ENCODE measurements around the gene ZBTB3.
"Not testable (repeated sequence)": the region's sequence is repeated elsewhere in the genome, so short reads cannot be mapped to it uniquely, and the experiment has no call there.

Gene ZBTB3

DNA sequence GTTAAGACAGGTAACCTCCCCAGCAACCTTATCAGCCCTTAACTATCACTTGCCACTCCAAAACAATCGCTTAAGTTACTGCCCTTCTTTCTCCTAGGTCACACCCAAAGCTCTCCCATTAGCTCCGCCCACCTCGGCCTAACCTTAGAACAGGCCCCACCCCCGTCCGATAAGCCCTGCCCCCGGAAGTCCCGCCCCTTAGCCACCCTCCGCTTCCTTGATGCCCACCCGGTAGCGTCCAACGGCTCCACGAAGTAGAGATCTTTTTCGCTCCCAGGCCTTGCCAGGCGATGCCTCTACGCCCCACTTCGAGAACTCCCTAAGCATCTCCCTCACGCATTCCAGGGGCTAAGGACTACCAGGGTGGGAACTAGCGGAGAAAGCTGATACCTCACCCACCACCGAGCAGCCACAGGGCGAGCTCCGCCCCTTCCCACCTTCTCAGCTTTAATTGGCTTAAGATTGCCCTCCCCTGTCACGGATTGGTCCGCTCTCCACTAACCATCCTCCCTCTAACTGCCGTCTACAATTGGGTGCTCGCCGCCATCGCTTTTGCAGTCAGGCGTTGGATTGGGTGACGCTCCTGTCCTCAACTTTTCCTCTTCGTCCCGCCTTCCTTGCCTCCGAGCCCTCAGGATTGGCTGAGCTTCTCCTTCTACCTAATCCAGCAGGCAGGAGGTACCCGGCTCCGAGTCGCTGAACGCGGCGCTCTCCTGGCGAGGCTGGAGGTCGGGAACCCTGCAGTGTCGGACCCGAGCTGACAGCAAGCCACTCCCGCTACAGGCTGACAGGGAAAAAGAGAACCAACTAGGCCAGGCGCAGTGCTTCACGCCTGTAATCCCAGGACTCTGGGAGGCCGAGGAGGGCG lies at the start of gene ZBTB3:
TSS of gene ZBTB3 (minus strand) at position 425 of the 868 bp plus-strand sequence. CDS start 496 bp downstream, outside the sequence.
- peak; percentile 99 for DNase-seq

DNA sequence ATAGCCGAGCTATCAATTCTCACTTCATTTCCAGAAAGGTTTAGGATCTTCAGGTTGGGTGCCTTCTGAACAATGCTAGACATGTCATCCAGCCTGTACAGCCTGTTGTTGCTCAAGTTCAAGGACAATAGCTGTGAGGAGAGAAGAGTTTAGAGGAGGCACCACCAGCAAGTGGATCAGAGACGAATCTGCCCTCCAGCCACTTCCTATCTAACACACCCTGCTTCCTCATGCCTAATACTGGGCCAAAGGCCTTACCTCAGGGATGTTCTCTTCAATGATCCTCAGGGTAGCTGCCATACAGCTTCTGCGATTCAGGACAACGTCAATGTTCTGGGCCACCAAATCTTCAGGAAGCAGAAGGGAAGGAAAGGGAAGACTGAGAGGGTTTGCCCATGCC lies 47.1 kb upstream of the ZBTB3 start:
- DNase-seq = no peak

DNA sequence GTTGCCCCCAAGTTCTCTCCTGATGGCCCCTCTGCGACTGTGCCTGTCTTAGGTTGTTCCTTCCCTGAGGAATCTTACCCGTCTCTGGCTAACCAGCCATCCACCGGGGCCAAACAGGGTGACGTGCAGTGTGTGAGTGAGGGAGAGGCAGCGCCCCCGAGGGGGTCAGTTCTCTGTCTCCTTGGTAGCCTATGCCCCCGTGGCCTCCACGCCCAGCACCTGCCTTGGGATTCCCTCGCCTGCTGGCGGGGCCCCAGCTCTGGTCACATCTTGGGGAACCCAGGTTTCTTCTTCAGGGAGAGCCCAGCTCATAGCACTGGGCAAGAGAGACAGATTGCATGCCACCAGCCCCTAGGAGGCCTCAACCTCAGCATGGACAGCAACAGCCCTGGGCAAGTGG lies 45.5 kb upstream of the ZBTB3 start:
- DNase-seq = no peak

DNA sequence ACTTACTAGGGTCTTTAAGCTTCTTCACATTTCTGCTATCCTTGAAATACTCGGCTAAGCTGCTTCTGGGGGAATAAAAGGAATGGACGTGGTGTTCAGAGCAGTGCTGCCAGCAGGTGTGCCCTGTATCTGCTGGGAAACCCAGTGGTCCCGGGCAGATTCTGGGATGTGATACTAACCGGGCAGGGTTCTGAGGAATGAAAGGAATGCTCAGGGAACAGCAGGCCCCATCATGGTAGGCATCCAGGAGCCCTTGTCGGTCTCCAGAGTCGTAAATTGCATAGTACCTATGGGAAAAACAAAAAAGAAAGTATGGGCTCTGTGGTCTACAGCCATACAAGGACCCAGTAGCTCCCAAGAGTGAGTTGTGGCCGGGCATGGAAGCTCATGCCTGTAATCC lies 42.3 kb upstream of the ZBTB3 start:
- no peak for DNase-seq

DNA sequence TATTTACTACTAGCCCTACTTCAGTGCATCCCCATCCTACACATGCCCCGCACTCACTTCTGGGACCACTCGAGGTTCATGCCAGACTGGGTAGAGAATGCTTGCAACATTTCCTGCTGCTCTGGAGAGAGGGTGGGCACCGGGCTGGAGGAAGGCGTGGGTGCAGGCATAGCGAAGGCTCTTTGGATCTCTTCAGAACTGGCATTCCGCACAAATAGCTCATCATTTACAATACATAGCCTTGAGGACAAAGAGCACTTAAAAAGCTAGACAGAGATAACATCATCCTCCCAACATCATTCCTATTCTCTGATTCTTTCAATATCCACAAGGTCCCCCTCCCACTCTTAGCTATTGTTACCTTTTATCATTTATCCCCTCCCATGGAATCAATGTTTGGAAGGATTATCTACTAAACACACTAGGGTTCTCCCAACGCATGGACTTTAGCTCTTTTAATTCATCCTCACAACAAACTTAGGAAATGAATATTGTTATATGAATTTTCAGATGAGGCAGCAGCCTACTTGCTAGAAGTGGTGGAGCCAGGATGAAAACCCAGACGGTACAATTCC lies 40.3 kb upstream of the ZBTB3 start:
- no peak for DNase-seq

DNA sequence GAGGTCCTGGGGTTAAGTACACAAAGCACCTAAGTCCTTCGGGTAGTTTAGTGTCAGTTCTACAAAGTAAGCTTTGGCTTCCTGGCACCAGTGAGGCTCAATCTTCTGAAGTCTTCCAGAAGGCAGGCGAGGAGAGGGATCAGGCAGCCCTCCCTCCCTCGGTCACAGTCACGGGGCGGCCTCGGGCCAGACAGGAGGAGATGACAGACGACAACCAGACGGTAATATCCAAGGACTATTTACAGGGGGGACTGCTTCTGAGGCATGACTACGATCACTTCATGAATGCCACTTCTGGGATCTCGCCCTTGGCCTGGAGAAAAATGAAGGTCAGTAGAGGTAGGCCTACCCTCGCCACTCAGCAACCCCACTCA lies 38.2 kb upstream of the ZBTB3 start:
- DNase-seq = peak in 1 of 2 experiments; percentile 54

DNA sequence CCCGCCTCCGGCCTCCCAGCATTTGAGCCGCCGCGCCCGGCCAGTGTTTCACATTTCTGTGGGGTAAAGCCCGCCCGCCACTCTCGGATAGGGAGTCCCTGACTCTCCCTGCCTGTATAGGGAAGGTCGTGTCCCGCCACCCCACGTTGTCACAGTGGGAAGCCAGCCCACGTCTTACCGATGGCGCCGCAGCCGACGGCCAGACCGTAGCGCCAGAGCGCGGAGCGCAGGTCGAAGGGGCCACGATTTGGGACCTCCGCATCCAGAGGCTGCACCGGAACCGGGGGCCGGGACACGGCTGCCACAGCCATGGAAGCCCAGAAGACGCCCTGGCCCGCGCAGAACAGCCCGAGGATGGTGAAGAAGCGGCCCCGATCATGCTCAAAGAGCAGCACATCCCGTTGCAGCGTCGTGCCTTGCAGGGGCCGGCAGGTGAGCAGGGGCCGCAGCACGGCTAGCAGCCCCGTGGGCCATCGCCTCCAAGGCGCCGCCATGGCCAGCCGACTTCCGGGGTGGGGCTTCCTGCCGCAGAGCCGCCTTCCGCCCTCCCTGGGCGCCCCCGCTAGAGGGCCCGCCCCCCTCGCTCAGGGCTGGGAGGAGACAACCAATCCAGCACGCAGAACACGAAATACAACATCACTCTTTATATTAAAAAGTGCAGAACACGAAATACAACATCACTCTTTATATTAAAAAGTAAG lies 37.7 kb upstream of the ZBTB3 start, which contains the start of gene TMEM223:
TSS of gene TMEM223 (minus strand) at position 506 of the 701 bp plus-strand sequence. CDS start at position 494, 12 bp downstream.
- peak; percentile 51 to 80 for DNase-seq

DNA sequence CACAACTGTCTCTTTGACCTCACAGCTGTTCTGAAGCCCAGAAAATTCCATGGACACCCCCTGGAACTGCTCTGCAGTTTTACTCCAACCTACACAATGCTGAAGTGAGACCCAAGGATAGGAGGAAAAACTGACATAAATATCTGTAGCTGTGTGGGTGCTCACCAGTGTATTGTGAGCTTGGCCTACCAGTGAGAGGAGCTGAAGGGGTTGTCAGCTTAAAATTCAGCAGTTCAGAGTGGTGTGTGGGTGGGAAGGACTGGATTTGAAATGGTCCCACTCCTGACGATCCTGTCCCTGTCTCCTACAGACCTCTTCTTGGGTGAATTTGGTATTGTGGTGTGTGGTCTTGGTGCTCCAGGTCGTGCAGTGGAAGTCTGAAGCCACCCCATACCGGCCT lies 35.6 kb upstream of the ZBTB3 start:
- DNase-seq = no peak

DNA sequence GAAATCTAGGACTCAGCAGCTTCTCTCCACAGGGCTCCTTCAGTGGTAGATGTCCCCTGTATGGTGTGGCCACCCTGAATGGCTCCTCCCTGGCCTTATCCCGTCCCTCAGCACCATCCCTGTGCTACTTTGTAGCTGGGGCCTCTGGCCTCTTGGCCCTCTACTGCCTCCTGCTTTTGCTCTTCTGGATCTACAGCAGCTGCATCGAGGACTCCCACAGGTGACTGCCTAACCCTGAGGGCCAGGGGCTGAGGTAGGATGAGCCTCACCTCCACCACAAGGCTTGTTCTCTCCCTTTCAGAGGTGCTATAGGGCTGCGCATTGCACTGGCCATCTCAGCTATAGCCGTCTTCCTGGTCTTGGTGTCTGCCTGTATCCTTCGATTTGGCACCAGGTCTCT lies 35.0 kb upstream of the ZBTB3 start:
- no peak for DNase-seq

DNA sequence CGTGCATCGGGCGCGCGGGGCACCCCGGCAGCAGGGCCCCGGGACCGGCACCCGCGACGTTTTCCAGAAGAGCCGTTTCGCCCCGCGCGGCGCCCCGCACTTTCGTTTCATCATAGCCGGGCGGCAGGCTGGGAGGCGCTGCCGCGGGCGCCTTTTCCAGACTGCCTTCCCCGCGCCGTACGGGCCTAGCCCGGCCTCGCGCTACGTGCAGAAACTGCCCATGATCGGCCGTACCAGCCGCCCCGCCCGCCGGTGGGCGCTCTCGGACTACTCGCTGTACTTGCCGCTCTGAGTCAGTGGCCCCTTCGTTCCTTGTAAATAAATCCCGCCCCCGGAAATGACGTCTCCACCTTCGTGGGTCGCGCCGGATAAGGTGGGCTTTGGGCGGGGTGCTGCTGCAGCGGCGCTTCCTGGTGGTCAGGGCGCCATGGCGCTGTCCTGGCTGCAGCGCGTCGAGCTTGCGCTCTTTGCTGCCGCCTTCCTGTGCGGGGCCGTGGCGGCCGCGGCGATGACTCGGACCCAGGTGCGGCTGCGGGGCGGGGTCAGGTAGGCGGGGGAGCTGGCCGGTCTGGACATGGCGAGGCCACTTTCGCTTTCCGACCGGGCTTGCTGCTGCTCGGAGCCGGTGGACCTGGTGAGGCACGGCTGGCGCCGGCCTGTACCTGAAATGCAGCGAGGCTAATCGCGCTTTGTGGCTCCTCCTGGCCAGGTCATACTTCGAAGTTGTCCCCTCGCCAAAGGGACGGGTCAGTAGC lies 33.2 kb upstream of the ZBTB3 start, which contains the start of gene TMEM179B:
TSS of gene TMEM179B (plus strand) at position 398 of the 755 bp plus-strand sequence. CDS start at position 428, 30 bp downstream.
- peak; percentile 97 to 98 for DNase-seq

DNA sequence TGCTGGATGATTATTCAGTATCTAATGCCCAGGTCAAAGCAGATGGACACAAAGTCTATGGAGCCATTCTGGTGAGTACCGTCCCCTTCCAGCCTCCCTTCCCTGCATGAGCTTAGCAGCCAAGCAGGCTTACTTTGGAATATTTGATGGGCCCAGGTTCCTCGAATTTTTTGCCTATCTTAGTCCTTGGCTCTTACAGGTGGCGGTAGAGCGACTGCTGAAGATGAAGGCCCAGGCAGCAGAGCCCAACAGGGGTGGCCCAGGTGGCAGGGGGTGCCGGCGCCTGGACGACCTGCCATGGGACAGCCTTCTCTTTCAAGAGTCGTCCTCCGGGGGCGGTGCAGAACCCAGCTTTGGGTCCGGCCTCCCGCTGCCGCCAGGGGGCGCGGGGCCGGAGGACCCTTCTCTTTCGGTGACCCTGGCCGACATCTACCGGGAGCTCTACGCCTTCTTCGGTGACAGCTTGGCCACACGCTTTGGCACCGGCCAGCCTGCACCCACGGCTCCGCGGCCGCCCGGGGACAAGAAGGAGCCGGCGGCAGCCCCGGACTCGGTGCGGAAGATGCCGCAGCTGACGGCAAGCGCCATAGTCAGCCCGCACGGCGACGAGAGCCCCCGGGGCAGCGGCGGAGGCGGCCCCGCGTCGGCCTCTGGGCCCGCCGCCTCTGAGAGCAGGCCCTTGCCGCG lies 32.5 kb upstream of the ZBTB3 start:
- DNase-seq = peak; percentile 14 to 83

DNA sequence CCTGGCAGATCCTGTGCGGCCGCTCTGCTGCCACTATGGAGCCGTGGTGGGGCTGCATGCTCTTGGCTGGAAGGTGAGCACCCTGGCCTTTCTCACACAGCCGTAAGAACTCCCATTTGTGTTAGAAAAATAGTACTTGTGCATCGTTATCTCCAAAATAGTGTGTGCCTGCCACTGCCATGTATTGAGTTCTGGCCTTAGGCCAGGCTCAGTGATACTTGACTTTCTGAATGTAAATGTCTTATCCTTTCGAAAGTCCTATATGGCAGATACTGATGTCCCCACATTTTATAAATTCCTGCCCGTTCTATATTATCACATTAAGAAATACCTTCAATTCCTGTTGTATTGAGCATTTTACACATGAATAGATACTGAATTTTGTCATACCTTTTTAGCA lies 28.8 kb upstream of the ZBTB3 start:
- no peak for DNase-seq

DNA sequence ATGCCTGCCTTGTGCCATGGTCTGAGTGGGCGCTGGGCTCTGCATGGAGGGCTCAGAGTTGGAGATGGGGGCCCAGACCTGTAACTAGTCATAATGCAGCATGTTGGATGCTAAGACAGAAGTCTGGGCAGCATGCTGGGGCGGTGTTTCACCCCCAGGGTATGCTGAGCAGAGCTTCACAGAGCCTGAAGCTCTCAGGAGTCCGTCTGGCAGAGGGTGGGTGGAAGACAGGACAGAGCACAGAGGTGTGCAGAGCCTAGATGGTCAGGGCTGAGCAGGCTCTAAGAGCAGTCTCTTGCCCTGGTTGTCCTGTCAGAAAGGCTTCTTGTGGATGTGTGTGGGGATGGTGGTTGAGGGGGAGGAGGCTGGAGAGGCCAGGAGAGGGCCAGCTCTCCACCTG lies 24.5 kb upstream of the ZBTB3 start:
- no peak for DNase-seq

DNA sequence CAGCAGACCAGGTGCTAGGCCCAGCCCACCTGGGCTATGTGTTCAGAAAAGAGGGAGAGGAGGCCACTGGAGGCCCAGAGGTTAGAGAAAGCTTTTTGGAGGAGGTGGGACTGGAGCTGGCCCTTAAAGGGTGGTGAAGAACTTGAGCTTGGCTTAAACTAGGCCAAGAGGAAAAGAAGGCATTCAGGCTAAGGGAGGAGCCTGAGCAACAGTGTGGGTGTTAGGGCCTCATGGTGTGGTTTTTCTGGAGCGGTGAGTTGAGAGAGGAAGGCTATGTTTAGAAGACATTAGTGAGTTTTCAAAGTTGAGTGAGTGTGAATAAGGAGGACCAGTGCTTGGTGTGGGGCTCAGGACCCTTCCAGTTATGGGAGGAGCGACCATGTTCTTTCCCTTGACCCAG lies 23.4 kb upstream of the ZBTB3 start:
- no peak for DNase-seq

DNA sequence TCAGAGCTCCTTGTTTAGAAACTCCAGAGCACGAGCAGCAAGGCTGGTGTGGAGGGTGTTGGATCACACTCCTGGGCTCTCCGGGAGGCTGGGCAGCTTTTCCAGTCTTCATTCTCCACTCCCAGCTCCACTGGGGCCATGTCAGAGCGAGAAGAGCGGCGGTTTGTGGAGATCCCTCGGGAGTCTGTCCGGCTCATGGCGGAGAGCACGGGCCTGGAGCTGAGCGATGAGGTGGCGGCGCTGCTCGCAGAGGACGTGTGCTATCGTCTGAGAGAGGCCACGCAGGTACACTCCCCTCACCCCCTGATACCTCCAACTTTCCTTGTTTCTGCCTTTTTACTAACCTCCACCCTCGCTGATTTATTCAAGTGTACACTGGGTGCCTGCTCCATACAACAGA lies 21.7 kb upstream of the ZBTB3 start:
- DNase-seq = no peak

DNA sequence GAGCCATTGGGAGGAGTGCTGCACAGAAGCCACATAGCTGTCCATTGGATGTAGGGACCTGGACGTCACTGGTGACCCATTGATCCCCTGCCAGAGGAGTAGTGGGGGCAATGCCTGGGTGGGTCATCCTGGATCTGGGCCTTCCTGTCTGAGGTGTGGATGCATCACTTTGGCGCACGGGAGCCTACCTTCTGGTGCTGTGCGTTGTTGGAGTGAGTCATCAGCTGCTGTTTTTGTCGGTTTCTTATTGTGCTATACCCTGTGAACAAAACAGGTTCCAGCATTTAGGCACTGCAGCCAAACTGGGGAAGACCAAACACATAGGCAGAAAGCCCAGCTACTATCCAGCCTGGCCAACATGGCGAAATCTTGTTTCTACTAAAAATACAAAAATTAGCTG lies 20.4 kb upstream of the ZBTB3 start:
- no peak for DNase-seq

DNA sequence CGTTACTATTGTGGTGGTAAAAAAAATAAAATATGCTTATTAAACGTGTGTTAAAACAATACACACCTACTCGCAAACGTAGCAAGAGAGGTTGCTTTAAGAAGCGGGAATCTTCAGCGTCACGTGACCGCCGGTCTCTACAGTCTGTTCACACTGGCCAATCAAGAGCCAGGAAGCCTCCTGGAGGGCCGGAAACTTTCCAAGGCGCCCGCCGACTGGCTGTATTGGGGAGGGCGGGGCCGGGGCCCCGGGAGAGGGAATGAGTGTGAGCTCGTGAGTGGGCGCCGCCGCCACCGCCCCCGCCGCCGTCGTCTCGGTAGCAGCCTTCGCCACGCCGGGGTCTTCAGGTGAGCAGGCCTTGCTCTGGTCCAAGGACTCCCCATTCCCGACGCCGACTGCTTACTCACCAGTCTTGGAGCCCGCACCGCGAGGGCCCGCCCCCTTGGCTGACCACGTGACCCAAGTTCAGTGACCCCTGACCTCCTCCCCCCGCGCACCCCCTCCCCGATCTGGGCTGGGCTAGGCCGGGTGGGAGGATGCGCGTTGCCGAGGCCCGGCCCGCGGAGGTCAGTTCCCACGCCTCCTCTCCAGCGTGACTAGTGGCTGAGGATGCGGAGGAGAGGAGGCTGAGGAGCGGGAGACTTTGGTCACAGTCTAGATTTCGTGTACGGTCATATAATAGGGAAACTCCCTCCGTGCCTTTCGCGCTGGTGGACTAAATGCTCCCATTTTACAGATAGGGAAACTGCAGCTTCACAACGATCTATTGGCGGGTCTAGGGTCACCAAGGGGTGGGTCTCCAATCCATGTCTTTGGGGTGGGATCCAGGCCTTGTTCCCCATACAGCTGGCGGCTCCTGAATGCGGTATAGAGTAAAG lies 17.4 kb upstream of the ZBTB3 start, which contains the start of gene TAF6L:
TSS of gene TAF6L (plus strand) at position 253 of the 878 bp plus-strand sequence. CDS start 4,388 bp downstream, outside the sequence.
- peak; percentile 97 to 98 for DNase-seq

DNA sequence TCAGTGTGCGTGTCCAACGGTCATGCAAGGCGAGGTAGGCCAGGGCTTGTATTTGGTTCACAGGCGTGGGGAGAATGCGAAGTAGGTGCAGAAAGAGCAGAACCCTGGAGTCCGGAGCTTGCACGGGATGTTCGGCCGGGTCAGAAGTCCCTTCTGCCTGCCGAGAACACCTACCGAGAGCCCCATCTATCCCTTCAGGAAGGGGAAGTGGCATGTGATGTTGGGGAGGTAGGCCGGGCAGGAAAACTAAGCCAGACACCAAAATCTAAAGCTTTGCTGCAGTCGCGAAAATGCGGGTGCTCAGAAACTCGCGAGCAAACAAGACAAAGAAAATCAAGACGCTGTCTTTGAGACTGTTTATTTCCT lies 16.8 kb upstream of the ZBTB3 start:
- DNase-seq = no peak

DNA sequence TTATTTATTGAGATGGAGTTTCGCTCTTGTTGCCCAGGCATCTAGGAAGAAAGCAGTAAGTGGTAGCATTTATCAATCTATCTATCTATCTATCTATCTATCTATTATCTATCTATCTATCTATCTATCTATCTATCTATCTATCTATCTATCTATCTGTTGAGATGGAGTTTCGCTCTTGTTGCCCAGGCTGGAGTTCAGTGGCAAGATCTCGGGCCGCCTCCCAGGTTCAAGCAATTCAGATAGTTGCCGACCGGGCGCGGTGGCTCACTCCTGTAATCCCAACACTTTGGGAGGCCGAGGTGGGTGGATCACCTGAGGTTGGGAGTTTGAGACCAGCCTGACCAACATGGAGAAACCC lies 6.9 kb upstream of the ZBTB3 start:
- not testable (repeated sequence) for DNase-seq

DNA sequence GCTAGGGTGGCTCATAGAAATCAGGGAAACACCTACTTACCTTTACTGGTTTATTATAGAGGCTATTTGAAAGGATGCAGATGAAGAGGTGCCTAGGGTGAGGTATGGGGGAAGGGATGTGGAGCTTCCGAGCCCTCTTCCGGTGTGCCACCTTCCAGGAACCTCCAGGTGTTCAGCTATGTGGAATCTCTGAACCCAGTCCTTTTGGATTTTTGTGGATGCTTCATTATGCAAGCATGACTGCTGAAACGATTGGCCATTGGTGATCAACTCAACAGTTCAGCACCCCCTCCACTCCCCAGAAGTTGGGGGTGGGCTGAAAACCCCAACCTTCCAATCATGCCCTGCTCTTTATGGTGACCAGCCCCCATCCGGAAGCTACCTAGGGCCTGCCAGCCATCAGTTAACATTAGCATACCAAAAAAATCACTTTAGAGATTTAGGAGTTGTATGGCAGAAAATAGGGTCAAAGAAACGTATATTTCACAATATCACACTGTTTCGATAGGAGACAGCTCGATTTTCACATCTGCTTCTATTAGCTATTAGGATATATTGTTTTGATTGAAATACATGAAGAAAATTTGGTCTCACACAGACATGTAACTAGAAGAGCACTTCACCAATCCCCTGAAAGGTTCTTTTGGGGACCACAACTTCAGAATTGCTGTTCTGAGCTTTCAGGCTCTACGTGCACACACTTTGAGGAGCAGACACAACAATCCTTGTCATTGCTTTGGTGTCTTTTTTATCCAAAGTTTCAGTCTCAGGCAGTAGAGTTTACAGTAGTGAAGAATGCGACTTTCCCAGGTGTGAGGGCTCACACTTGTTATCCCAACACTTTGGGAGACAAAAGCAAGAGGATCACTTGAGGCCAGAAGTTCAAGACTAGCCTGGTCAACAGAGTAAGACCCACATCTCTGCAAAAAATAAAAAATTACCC lies 4.2 kb upstream of the ZBTB3 start:
- DNase-seq = no peak
